GM18520 (cell line): ENCODE results near the gene SIAH3.

Experiments
- ATAC-seq: cut with Tn5 transposase; IDR thresholded peaks from one replicate; pipeline ENCODE4 v1.9.1; 2021; ENCODE audit not compliant: unreplicated experiment

Gene SIAH3

DNA sequence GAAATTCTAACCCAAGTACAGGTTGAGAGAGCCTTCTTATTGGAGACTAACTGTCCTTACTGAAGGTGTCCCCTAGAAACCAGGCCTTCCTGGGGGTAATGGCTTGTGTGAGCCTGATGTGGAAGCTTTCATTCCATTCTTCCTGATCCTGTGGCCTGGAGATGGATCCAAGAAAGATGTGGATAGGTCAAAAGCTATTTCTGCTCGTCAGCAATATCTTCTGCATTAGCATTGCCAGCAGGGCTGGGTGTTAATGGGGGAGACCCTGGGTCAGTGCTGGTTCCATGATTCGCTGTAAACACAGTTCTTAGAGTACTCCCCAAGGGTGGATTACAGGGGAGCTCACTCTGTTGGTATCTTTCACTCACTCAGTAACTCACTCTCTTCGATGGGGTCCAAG is 106.6 kb downstream of the SIAH3 start:
- no peak for ATAC-seq

GRCh38 chr13:45742985-45743384 is 108.6 kb downstream of the SIAH3 start:
- ATAC-seq, result no peak

- no peak for ATAC-seq
Observed at GRCh38 chr13:45737571-45738017, 114.0 kb downstream of the SIAH3 start.

- no peak for ATAC-seq
Observed at GRCh38 chr13:45733361-45733760, 118.2 kb downstream of the SIAH3 start.

DNA sequence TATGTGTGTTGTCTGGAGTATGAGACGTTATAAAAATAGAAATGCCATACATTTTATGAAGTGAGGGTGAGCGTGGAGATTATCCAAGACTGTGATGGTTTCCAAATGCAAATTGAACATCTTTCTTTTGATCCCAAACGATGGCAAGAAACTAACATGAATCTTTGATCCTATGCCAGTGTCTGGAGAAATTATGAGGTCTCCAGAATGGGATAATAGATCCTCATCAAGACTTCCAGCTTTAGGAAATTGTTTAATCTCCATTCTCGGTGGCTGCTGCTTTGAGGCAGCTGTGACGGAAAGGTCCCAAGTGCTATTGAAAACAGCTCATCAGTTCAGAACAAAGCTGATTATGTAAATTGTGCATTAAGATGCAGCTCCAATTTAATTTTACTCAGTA is 118.6 kb downstream of the SIAH3 start:
- no peak for ATAC-seq

DNA sequence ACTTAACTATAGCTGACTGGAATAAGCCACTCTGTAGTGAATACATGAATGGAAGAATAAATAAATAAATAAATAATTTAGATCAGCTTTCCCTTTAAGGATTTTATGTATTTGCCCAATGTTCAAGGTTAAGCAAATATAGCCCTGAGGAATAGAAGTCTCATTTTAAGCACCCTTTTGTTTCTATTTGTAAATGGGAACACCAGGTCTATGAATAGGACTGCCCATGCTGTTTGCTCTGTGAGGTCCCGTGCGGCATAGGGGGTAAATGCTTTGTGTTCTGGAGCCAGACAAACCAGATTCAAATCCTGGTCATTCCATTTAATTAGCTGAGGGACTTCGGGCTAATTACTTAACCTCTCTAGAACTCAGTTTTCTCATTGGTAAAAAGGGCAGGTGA is 120.1 kb downstream of the SIAH3 start:
- no peak for ATAC-seq

GRCh38 chr13:45728759-45729158 is 122.8 kb downstream of the SIAH3 start:
- ATAC-seq, result no peak
